ENCODE data around the gene RPL22L1.

GRCh38 chr3:170862618-170863374 is 7.2 kb downstream of the RPL22L1 start:
- TF ChIP-seq, protein P1, sequence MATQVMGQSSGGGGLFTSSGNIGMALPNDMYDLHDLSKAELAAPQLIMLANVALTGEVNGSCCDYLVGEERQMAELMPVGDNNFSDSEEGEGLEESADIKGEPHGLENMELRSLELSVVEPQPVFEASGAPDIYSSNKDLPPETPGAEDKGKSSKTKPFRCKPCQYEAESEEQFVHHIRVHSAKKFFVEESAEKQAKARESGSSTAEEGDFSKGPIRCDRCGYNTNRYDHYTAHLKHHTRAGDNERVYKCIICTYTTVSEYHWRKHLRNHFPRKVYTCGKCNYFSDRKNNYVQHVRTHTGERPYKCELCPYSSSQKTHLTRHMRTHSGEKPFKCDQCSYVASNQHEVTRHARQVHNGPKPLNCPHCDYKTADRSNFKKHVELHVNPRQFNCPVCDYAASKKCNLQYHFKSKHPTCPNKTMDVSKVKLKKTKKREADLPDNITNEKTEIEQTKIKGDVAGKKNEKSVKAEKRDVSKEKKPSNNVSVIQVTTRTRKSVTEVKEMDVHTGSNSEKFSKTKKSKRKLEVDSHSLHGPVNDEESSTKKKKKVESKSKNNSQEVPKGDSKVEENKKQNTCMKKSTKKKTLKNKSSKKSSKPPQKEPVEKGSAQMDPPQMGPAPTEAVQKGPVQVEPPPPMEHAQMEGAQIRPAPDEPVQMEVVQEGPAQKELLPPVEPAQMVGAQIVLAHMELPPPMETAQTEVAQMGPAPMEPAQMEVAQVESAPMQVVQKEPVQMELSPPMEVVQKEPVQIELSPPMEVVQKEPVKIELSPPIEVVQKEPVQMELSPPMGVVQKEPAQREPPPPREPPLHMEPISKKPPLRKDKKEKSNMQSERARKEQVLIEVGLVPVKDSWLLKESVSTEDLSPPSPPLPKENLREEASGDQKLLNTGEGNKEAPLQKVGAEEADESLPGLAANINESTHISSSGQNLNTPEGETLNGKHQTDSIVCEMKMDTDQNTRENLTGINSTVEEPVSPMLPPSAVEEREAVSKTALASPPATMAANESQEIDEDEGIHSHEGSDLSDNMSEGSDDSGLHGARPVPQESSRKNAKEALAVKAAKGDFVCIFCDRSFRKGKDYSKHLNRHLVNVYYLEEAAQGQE (IDR thresholded peaks at IDR 0.05) = no peak
- TF ChIP-seq, protein P2, sequence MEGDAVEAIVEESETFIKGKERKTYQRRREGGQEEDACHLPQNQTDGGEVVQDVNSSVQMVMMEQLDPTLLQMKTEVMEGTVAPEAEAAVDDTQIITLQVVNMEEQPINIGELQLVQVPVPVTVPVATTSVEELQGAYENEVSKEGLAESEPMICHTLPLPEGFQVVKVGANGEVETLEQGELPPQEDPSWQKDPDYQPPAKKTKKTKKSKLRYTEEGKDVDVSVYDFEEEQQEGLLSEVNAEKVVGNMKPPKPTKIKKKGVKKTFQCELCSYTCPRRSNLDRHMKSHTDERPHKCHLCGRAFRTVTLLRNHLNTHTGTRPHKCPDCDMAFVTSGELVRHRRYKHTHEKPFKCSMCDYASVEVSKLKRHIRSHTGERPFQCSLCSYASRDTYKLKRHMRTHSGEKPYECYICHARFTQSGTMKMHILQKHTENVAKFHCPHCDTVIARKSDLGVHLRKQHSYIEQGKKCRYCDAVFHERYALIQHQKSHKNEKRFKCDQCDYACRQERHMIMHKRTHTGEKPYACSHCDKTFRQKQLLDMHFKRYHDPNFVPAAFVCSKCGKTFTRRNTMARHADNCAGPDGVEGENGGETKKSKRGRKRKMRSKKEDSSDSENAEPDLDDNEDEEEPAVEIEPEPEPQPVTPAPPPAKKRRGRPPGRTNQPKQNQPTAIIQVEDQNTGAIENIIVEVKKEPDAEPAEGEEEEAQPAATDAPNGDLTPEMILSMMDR (IDR thresholded peaks at IDR 0.05; ENCODE audit: low read depth, low read length, missing input control) = no peak
- TF ChIP-seq TAF1 (conservative IDR thresholded peaks at IDR 0.05) (no peak), ATF3 (IDR thresholded peaks at IDR 0.05) (no peak), RAD21 (IDR thresholded peaks at IDR 0.05) (no peak), ZBTB33 (IDR thresholded peaks at IDR 0.05) (no peak), NR2F2 (IDR thresholded peaks at IDR 0.05) (no peak), EGR1 (IDR thresholded peaks at IDR 0.05; ENCODE audit: low read depth in 2 of 2) (no peak), YY1 (IDR thresholded peaks at IDR 0.05) (no peak), SP1 (IDR thresholded peaks at IDR 0.05) (no peak), FOXA2 (IDR thresholded peaks at IDR 0.05) (no peak), JUND (IDR thresholded peaks at IDR 0.05) (no peak), MAX (IDR thresholded peaks at IDR 0.05) (no peak)
